ENCODE results near the gene TRAPPC6A. TPM values are rescaled to one million over a fixed set of nuclear protein-coding genes. Genes with fewer than 3 reads are reported as not detected.

TRAPPC6A gene
- total and polyA plus RNA-seq, 9 donors = 1.8 to 33.7 (median 23.4) TPM

DNA sequence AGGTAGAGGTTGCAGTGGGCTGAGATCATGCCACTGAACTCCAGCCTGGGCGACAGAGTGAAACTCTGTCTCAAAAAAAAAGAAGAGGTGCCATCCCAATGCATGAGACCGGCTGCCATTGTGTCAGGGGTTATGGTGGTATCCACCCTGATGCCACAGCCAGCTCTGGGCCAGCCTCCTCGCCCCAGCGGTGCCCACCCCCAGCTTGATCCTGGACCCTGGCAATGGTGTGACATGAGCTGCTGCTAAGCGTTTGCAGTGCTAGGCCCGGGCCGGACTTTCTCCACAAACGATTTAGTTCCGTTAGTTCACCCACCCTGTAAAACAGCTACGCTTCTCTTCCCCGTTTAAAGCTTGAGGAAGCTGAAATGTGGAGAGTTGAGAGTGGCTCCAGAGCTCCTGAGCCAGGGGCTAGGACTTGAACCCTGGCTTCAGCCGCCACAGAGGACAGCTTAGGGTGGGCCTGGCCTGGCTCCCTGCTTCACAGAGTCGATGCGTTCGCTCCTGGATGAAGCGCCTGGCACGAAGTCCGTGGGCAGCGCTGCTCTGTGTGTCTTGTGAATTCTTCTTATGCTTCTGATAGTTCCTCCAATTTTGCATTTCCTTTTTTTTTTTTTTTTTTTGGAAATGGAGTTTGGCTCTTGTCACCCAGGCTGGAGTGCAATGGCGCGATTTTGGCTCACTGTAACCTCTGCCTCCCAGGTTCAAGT lies 42.7 kb downstream of the TRAPPC6A start:
- no peaks in the 10 kb centered on the region for H3K4me1 ChIP-seq (ENCODE audit: insufficient read depth)
- no peaks in the 10 kb centered on the region for H3K27me3 ChIP-seq
- TF ChIP-seq POLR2A (IDR thresholded peaks at IDR 0.05) = no peak
- TF ChIP-seq EP300 (IDR thresholded peaks at IDR 0.05) = no peak
- TF ChIP-seq, protein P1, sequence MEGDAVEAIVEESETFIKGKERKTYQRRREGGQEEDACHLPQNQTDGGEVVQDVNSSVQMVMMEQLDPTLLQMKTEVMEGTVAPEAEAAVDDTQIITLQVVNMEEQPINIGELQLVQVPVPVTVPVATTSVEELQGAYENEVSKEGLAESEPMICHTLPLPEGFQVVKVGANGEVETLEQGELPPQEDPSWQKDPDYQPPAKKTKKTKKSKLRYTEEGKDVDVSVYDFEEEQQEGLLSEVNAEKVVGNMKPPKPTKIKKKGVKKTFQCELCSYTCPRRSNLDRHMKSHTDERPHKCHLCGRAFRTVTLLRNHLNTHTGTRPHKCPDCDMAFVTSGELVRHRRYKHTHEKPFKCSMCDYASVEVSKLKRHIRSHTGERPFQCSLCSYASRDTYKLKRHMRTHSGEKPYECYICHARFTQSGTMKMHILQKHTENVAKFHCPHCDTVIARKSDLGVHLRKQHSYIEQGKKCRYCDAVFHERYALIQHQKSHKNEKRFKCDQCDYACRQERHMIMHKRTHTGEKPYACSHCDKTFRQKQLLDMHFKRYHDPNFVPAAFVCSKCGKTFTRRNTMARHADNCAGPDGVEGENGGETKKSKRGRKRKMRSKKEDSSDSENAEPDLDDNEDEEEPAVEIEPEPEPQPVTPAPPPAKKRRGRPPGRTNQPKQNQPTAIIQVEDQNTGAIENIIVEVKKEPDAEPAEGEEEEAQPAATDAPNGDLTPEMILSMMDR (IDR thresholded peaks at IDR 0.05) = no peak
- H3K4me3 ChIP-seq = no peak overlapping the region
- DNase-seq = no peak
- no peaks in the 10 kb centered on the region for H3K36me3 ChIP-seq
- no peaks in the 10 kb centered on the region for H3K9me3 ChIP-seq
- 93 to 94% (median 94%) methylated on average over 21 of the region's 21 CpGs for WGBS, 3 donors
- H3K27ac ChIP-seq = no peak overlapping the region
- intact Hi-C loops (cut with DNase I) = no loop called here

GRCh38 chr19:45133661-45134060 lies 44.4 kb downstream of the TRAPPC6A start:
- DNase-seq = no peak
- 90 to 94% (median 92%) methylated on average over 8 of the region's 8 CpGs for WGBS, 3 donors
- intact Hi-C loops (cut with DNase I) = no loop called here

DNA sequence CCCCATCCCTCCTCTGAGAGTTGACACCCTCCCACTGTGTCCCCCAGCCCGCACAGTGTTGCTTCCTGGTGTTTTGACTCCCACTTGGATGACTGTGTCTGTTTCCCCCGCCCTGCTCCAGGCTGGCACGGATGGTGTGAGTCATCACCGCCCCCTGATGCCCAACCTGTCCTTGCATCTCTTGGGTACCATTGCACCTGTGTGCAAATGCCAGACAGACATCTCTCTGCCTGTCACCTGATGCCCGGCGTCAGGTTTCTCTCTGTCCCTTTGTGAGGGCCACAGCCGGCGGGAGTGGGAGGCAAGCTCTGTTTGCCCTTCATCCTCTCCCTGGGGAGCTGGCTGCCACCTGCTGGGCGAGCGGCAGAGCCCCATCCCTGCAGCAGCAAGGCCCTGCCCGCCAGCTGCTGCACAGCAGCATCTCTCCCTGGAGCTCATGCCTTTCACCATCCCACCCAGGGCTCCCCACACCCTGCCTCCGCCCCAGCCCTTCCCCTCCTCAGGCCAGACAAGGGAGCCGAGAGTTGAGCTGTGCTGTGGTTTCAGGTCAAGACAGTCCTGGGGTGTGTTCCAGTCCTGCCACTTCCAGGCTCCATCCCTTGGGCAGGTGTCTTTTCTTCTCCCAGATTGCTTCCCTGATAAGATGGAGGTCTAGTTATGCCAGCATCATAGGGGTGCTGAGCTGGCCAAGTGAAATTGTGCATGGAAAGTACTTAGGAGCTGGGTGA lies 47.0 kb downstream of the TRAPPC6A start:
- Histone ChIP-seq H3K4me1 (ENCODE audit: insufficient read depth) (no peaks in the 10 kb centered on the region), H3K9me3 (no peaks in the 10 kb centered on the region), H3K27me3 (no peaks in the 10 kb centered on the region), H3K27ac (no peak overlapping the region), H3K36me3 (no peaks in the 10 kb centered on the region), H3K4me3 (no peak overlapping the region)
- 69 to 72% (median 70%) methylated on average over 13 of the region's 13 CpGs for WGBS, 3 donors
- intact Hi-C loops (cut with DNase I) = no loop called here
- no peak for TF ChIP-seq POLR2A (IDR thresholded peaks at IDR 0.05)
- no peak for TF ChIP-seq EP300 (IDR thresholded peaks at IDR 0.05)
- TF ChIP-seq, protein P1 (IDR thresholded peaks at IDR 0.05) = no peak
- DNase-seq = no peak

More at GRCh38 chr19:45133661-45134060, 44.4 kb downstream of the TRAPPC6A start:
- Histone ChIP-seq H3K4me3 (no peak overlapping the region), H3K9me3 (no peaks in the 10 kb centered on the region), H3K4me1 (ENCODE audit: insufficient read depth) (no peaks in the 10 kb centered on the region), H3K36me3 (no peaks in the 10 kb centered on the region), H3K27me3 (no peaks in the 10 kb centered on the region), H3K27ac (no peak overlapping the region)
- TF ChIP-seq, protein P1 (IDR thresholded peaks at IDR 0.05) = no peak
- no peak for TF ChIP-seq POLR2A (IDR thresholded peaks at IDR 0.05)
- TF ChIP-seq EP300 (IDR thresholded peaks at IDR 0.05) = no peak

DNA sequence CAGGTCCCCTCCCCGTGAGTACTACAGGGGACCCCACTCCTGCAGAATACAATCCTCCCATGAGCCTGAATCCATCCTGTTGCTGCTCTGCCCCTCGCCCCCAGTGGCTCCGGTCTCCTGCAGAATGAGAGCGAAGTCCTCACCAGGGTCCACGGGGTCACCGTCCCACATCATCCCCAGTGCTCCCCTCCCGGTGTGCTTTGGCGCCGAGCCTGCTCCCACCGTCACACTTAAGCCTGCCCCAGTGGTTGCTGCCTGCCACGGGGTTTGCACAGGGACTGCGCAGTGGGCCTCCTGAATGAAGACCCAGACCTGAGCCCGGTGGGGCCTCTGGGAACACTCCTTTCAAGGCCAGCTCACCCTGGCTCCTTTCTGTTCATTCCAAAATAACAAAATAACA lies 47.8 kb downstream of the TRAPPC6A start:
- Histone ChIP-seq H3K9me3 (no peaks in the 10 kb centered on the region), H3K36me3 (no peaks in the 10 kb centered on the region), H3K4me1 (ENCODE audit: insufficient read depth) (no peaks in the 10 kb centered on the region), H3K27me3 (no peaks in the 10 kb centered on the region), H3K4me3 (no peak overlapping the region), H3K27ac (no peak overlapping the region)
- intact Hi-C loops (cut with DNase I) = no loop called here
- 69 to 78% (median 74%) methylated on average over 13 of the region's 13 CpGs for WGBS, 3 donors
- no peak for DNase-seq
- TF ChIP-seq EP300 (IDR thresholded peaks at IDR 0.05) = no peak
- TF ChIP-seq, protein P1 (IDR thresholded peaks at IDR 0.05) = no peak

All from ovary (tissue), 9 donors.